HG02798 (cell line): ENCODE data around the gene HRH3.

ENCODE experiments used
- ATAC-seq: cut with Tn5 transposase; IDR thresholded peaks from one replicate; pipeline ENCODE4 v1.9.1; 2021; ENCODE audit warnings: mild to moderate bottlenecking; ENCODE audit not compliant: unreplicated experiment, poor library complexity

Gene HRH3

GRCh38 chr20:62202676-62203377, 17.3 kb downstream of the HRH3 start:
- ATAC-seq = no peak

DNA sequence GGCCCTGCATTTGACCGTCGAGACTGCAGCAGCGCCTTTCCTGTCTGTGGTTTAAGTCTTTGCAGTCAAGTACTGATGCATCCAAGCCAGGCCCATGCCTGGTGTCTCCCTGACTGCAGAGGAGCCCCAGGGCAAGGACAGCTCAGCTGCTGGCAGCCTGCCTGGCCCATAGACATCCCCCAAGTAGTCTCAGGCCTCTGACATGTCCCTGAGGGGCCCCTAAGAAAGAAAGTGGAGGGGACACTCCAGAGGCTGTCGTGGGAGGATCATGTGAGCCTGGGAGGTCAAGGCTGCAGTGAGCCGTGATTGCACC, 18.0 kb downstream of the HRH3 start:
- ATAC-seq = no peak

GRCh38 chr20:62201173-62202082, 18.6 kb downstream of the HRH3 start:
- ATAC-seq = peak; percentile 48

DNA sequence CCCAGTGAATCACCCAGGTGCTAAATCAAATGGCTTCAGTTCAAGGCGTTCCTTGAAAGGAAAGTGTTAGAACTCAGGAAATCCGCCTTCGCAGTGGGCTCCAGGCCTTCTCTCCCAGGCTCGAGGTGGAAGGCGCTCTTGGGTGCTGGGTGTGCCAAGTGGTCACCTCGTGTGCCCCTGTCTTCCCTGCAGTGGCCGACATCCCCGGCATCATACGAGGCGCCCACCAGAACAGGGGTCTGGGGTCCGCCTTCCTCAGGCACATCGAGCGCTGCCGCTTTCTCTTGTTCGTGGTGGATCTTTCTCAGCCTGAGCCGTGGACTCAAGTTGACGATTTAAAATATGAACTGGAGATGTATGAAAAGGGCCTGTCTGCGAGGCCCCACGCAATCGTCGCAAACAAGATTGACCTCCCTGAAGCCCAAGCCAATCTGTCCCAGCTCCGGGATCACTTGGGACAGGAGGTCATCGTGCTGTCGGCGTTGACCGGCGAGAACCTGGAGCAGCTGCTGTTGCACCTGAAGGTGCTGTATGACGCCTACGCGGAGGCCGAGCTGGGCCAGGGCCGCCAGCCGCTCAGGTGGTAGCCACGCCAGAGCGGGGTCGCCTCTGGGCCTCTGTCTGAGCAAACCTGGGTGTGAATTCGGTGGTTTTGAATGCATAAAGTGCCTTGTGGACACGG, 19.4 kb downstream of the HRH3 start:
- no peak for ATAC-seq

DNA sequence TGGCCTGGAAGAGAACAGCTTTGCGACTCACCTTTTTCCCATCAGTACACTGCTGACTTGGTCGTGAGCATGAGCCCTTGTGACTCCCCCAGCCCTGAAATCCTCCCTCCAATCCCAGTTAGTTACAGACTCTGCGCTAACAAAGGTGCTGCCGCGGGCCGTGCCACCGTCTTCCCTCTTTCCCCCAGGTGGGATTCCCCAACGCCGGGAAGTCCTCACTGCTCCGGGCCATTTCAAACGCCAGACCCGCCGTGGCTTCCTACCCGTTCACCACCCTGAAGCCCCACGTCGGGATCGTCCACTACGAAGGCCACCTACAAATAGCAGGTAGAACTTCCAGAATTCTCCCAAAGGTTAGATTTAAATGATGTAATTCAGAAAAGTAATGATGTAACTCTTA, 21.1 kb downstream of the HRH3 start:
- no peak for ATAC-seq

DNA sequence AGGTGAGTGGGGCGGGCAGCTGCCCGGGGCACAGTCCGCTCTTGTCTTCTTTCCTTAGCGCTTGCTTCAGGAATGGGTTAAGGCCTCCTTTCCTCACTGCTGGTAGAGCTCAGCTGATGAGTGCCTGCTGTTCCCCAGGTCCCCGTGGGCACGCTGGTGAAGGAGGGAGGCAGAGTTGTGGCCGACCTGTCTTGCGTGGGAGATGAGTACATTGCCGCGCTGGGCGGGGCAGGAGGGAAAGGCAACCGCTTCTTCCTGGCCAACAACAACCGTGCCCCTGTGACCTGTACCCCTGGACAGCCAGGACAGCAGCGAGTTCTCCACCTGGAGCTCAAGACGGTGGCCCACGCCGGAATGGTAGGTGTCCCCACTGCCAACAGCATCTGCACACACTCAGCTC, 21.6 kb downstream of the HRH3 start:
- ATAC-seq = no peak

GRCh38 chr20:62197801-62198200, 22.3 kb downstream of the HRH3 start:
- ATAC-seq = no peak

DNA sequence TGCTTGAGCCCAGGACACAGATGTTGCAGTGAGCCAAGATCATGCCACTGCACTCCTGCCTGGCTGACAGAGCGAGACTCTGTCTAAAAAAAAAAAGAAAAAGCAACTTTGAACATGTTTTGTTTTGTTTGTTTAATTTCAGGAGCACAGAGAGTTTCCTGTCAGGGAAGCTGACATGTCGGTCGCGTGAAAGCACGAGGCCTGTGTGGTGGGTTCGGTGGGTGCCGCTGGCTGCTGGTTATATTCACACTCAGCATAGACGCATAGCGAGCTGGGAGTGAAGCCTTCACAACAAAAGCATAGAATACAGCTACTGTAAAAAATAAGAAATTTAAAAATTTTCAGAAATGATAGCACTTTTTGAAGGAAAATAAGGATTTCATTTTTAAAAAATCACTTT, 22.8 kb downstream of the HRH3 start:
- ATAC-seq = no peak

DNA sequence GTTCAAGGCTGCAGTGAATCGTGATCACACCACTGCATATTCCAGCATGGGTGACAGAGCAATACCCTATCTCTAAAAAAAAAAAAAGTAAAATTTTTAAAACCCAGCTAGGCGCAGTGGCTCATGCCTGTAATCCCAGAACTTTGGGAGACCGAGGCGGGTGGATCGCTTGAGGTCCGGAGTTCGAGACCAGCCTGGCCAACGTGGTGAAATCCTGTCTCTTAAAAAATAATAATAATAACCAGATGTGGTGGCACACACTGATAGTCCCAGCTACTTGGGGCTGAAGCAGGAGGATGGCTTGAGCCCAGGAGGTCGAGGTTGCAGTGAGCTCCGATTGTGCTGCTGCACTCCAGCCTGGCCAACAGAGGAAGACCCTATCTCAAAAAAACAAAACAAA, 23.8 kb downstream of the HRH3 start:
- no peak for ATAC-seq

DNA sequence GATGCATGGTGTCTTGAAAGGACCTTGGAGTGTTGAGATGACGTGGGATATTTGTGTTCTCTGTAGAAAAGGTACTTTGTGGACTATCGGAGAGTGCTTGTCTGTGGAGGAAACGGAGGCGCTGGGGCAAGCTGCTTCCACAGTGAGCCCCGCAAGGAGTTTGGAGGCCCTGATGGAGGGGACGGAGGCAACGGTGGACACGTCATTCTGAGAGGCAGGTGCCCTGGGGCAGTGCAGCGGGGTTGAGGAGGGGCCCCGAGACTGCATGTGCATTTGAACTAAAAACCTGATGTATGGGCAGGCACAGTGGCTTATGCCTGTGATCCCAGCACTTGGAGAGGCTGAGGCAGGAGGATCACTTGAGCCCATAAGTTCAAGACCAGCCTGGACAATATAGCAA, 24.3 kb downstream of the HRH3 start:
- ATAC-seq = no peak

DNA sequence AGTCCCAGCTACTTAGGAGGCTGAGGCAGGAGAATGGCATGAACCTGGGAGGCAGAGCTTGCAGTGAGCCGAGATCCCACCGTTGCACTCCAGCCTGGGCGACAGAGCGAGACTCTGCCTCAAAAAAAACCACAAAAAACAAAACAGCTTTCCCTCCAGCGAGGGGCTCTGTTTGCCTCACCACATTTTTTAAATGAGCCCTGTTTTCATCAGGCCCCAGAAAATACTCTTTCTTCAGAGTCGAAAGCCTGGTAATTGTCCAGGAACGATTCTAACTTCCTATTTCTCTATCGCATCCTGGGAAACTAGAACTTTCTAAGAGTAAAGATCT, 25.0 kb downstream of the HRH3 start:
- ATAC-seq = no peak

GRCh38 chr20:62193079-62194025, 26.7 kb downstream of the HRH3 start:
- ATAC-seq = no peak

GRCh38 chr20:62192635-62193034, 27.4 kb downstream of the HRH3 start:
- no peak for ATAC-seq

DNA sequence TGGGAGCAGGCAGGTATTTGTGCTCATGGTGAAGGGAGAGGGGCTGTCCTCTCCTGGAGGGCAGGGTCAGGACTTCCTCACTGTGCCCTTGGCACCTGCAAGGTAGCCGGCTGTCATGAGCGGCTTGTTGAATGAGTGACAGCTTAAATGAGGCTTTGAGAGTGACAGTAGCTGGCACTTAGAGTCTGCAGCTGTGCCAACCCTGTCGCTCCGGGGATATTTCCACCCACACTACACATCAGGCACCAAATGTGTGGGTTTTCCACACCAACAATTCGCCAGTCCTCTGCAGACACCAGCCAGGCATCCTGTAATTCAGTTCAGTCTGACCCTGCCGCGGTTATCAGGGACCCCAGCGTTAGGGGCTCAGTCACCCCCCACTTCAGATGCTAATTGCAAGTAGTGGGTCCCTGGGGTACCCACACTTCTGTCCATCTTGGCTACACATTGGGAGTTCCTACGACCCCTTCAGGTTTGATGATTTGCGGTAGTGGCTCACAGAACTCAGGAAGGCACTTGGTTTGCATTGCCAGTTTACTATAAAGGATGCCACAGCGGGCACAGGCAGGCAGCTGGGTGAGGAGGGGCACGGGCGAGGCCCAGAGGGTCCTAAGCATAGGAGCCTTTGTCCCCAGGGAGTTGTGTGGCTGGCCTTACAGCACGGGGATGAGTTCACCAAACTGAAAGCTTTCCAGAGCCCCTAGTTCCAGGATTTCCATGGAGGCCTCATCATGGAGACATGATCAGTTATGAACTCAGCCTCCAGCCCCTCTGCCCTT, 28.1 kb downstream of the HRH3 start:
- no peak for ATAC-seq

DNA sequence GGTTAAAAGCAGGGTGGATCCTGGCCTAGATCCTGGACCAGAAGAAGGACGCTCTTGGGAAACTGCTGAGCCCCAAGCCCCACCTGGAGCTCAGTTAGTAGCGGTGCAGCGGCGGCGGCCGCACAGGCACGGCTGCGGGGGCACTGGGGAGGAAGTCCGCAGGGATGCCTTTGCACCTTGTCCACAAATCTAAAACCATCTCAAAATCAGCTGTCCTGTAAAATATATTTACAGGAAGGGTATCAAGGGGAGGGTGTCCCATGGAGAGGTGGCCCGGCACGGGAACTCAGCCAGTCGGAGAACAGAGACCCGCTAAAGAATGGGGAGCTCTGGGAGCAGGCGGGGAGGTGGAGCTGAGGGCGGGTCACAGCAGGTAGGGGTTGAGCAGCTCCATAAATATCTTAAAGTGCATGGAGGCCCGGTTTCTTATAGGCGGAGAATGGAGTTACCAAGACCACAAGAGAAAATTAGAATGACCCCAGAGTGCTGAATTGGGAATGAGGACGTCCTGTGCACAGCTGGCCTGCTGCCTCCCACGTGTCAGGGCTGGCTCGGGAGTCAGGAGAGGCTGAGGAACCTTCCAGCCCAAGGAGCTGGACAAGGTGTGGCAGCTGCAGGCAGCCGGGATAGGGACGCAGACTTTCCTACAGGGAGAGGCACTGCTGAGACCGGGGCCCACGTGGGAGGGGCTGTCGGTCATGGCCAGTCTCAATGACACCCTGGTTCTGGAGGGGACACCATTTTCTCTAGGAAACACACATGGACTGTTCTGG, 29.3 kb downstream of the HRH3 start:
- no peak for ATAC-seq

GRCh38 chr20:62186887-62187866, 32.9 kb downstream of the HRH3 start:
- ATAC-seq = no peak

- no peak for ATAC-seq
Observed at GRCh38 chr20:62186096-62186426, 34.0 kb downstream of the HRH3 start.
